ENCODE data around the gene SYVN1.
A peak's percentile ranks its signal among the peaks of the same experiment; 100 is the strongest.
"Not testable (repeated sequence)": the region's sequence is repeated elsewhere in the genome, so short reads cannot be mapped to it uniquely, and the experiment has no call there.

The SYVN1 gene

DNA sequence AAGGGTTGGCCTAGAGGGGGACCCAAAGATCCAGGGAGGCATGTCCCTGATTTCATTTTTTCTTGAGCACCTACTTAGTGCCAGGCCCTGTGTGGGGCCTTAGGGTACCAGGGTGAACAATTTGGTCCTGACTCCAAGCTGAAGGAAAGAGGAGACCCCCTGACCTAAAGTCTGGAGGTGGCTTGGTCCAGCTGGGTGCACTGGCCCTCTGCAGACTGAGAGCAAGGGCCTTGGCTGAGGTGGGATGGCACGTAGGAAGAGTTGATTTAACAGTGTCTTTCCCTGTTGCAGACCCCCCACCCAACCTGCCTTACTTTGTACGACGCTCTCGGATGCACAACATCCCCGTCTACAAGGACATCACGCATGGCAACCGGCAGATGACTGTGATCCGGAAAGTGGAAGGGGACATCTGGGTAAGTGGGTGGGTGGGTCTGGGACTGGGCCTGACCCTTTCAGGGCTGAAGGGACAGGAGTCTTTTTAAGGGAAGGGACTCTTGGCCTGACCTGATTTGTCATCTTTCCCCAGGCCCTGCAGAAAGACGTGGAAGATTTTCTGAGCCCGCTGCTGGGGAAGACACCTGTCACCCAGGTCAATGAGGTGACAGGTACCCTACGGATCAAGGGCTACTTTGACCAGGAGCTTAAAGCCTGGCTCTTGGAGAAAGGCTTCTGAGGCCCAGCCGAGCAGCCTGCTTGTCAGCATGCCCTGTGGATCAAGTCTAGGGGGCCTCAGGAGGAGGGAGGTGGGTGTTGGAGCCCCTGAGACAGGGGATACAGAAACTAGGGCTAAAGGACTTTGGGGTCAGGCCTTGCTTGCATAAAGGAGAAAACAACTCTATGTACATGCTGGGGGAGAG lies 8.9 kb downstream of the SYVN1 start:
- DNase-seq = no peak

GRCh38 chr11:65124480-65125196 lies 9.7 kb downstream of the SYVN1 start:
- DNase-seq = no peak

DNA sequence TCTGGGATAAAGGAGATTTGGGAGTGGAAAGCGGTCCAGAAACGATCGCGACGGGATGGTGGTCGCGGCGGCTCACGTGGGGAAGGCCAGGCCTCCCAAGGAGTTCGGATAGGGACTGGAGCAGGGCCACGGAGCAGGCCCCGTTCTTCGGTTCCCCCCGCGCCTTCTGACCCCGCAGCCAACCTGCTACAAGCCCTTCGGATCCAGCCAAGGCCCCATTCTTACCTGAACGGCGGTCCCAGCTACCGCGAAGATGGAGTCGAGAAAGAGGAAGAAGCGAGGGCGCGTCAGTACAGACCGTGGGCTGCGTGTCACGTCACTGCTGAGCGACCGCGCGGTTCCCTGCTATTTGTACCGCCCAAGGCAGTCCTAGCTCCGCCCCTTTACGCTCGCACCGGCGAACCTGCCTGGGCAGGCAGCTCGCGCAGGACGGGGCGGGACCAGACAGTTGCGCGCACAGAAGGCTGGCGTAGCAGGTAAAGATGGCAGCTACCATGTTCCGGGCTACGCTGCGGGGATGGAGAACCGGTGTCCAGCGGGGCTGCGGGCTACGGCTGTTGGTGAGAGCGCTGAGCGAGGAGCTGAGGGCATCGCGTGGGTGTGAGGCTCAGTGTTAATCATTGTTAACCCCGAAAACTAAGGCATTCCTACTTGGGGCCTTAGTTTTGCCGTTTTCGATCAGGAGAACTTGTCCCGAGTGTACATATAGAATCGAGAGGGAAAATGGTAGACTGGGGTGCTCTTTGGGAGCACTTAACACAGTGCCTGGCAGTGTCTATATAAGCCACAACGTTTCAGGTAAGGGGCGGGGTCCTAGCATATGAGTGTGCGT lies 12.2 kb downstream of the SYVN1 start, which contains the start of the genes FAU and MRPL49:
Gene FAU (minus strand): TSS at position 270 of the 832 bp plus-strand sequence. CDS start 321 bp downstream, outside the sequence.
Gene MRPL49 (plus strand): TSS at position 457 of the 832 bp plus-strand sequence. CDS start 26 bp downstream, at position 483.
- DNase-seq = peak; percentile 99

DNA sequence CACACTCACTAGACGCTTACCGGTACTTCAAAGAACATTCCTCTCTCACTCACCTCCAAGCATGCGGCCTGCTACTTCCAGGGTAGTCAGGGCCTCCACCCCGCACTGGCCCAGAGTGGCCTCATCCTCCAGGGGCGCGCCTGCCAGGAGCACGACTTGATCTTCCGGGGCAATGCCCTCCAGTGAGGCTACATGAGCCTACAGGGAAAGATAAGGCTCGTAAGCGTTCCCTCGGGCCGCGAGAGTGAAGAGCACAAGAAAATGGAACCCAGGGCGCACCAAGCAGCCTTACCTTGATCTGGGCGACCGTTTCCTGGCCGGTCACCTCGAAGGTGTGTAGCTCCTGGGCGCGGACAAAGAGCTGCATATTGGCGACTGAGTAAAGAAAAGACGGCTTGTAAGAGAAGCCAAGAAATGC lies 12.9 kb downstream of the SYVN1 start:
- DNase-seq = peak; percentile 25

- no peak for DNase-seq
Measured at GRCh38 chr11:65120831-65121230, 13.5 kb downstream of the SYVN1 start.

DNA sequence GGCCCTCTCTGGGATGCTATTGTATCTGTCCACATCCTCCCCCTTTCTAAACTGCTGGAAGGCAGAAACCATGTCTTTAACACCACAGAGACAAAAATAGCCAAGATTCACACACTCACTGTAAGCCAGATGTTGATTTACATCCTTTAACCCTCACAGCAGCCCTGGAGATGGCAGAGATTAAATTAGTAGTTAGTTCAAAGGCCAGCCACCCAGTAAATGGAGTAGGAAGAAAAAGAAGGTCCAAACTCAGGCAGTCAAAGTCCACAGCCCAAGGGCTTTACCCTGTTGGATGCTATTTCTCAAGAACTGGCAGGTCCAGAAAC lies 14.7 kb downstream of the SYVN1 start:
- no peak for DNase-seq

- not testable (repeated sequence) for DNase-seq
Measured at GRCh38 chr11:65118891-65119669, 15.2 kb downstream of the SYVN1 start.

GRCh38 chr11:65118097-65118837 lies 16.1 kb downstream of the SYVN1 start:
- DNase-seq = no peak

GRCh38 chr11:65117206-65118096 lies 16.9 kb downstream of the SYVN1 start, which contains the start of gene ZNHIT2:
Gene ZNHIT2 (minus strand): TSS chr11:65117701. CDS start chr11:65117653, 48 bp downstream.
- peak; percentile 100 for DNase-seq

DNA sequence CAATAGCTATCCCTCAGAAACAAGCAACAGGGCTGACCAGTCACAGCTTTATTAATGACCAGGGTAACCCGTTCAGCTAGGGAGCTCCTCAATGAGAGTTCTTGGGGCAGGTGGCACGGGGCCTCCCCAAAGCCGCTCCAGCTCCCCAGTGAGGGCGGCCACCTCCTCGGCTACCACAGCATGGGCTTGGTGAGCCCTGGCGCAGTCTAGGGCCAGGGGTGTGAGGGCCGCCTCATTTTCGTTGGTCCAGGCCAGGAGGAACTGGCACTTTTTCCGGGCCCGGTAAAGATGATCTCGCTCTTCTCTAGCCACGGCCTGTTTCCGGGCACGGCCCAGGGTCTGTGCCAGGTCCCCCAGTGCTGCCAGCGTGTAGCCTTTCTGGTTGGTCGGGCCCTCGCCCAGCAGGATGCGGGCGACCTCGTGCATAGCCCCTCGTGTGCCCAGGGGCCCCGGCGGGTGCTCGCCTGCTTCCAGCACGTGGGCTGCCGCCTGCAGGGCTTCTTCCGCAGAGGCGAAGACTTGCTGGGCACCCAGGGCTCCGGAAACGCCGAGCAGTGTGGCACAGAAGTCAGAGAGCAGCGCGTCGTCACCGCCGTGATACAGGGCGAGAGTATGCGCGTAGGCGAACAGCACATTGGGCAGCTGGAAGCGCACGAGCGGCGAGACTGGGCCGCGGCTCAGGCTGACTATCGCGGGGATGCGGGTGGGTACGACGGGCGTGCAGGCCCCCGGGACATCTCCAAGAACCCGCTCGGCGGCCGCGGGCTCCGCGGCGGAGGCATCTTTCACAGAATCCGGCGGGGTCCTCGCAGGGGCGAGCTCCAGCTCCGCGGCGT lies 17.7 kb downstream of the SYVN1 start:
- peak; percentile 75 for DNase-seq

DNA sequence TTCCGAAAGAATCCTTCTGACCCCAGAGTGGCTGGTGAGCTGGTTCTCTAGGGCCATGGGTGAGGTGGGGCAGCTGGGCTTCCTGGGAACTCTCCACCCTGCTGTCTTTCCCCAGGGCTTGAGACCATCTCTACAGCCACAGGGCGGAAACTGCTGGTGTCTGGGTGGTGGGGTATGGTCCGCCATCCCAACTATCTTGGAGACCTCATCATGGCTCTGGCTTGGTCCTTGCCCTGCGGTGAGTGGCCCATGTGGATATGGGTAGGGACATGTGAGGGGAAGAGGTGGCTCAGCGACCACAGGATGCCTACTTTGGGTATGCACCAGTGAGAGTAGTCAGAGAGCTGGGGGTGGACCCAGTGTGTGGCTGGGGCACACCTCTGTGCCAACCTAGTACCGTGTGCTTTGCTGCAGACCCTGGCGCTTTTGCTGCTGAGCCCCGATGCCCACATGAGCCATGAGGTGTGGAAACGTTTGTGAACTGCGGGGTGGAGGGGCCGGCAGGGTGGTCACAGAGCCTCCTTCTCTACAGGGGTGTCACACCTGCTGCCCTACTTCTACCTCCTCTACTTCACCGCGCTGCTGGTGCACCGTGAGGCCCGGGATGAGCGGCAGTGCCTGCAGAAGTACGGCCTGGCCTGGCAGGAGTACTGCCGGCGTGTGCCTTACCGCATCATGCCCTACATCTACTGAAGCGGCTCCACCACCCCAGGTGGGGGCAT lies 18.8 kb downstream of the SYVN1 start:
- DNase-seq = no peak

GRCh38 chr11:65114538-65115171 lies 19.7 kb downstream of the SYVN1 start:
- no peak for DNase-seq

GRCh38 chr11:65113839-65114238 lies 20.5 kb downstream of the SYVN1 start:
- no peak for DNase-seq

DNA sequence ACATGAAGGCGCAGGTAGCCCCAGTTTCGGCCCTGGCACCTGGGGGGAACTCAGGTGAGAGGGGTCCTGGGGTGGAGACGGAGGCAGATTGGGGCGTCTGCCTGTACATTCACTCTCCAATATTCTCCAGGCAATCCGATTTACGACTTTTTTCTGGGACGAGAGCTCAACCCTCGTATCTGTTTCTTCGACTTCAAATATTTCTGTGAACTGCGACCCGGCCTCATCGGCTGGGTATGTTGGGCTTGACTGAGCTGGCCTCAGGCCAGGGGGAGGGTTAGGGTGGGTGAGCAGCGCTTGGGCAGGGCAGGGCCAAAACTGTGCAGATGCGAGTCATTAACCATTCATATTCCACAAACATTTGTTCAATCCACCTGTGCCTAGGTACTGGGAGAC lies 21.0 kb downstream of the SYVN1 start:
- DNase-seq = no peak

- DNase-seq = peak; percentile 80
Measured at GRCh38 chr11:65112546-65113360, 21.6 kb downstream of the SYVN1 start.

- peak; percentile 96 for DNase-seq
Measured at GRCh38 chr11:65111744-65112545, 22.4 kb downstream of the SYVN1 start, which contains the start of gene TM7SF2. Gene TM7SF2 (plus strand): TSS chr11:65111872. CDS start chr11:65112016, 144 bp downstream.
